ENCODE results near the gene SIGLEC9.

The SIGLEC9 gene

DNA sequence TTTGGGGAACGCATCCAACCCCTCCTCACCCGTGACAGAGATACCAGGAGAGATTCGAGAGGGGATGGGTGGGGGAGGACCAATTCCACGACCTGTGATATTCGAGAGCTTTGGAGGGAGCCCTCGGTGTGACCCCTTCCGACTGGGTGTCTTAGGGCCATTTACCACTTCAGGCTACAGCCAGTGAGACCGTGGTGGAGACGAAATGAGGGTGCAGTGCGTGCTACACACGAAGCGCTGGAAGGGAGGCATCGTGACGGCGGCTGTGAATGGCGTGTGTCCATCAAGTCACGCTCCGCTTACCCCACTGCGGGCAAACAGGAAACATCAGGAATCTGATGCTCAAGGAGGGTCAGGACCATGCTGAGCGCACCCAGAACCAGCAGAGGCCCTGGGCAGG is 26.9 kb upstream of the SIGLEC9 start:
- DNase-seq: no peak

DNA sequence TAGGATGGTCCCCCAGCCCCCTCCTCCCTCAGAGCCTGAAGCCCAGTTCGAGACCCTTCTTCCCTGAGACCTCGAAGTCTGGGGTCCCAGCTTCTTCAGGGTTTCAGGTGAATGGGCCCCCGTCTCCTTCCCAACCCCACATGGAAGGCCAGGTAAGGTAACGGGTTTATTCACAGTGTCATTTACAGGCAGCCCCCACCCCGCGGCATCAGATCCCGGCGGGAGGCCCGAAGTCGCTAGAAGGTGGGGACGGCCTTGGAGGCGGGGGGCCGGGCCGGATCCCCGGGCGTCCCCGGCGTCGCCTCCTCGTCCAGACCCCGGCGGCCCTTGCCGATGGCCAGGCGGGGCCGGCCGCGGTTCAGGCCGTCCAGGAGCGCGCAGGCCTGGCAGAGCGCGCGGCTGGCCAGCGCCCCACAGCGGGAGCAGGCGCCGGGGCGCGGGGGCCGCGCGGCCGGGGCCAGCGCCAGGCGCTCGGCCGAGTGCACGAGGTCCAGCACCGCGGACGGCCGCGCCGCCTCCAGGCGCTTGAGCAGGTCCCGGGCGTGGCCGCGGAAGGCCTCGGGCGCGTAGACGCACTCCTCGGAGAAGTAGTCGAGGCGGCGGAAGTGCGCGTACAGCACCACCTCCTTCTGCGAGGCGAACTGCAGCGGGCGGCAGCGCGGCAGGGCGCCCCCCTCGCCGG is 26.2 kb upstream of the SIGLEC9 start:
- peak; percentile 45 for DNase-seq

DNA sequence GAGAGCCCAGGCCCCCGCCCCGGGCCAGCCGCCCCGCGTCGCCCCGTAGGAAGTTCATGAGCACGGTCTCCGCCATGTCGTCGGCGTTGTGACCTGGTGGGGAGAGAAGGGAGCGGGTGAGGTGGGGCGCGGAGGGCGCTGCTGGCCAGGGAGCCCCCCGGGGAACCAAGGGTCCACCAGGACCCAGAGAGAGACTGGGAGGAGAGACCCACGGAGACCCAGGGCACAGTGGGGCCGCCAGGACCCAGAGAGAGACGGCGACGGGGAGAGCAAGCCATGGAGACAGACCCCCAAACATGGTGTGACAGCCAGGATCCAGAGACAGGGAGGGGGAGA is 25.7 kb upstream of the SIGLEC9 start:
- no peak for DNase-seq

DNA sequence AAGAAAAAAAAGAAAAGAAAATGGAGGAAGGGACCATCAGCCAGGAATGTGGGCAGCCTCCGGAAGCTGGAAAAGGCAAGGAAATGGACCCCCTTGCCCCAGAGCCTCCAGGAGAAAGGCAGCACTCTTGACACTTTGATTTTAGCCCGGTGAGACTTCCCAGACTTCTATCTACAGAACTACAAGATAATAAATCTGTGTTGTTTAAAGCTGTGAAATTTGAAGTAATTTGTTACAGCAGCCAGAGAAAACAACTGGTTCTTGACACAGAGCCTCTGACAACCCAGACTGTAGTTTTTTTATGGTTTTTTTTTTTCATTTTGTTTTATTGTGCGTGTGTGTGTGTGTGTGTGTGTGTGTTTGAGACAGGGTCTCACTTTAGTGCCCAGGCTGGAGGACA is 24.1 kb upstream of the SIGLEC9 start:
- DNase-seq: no peak

DNA sequence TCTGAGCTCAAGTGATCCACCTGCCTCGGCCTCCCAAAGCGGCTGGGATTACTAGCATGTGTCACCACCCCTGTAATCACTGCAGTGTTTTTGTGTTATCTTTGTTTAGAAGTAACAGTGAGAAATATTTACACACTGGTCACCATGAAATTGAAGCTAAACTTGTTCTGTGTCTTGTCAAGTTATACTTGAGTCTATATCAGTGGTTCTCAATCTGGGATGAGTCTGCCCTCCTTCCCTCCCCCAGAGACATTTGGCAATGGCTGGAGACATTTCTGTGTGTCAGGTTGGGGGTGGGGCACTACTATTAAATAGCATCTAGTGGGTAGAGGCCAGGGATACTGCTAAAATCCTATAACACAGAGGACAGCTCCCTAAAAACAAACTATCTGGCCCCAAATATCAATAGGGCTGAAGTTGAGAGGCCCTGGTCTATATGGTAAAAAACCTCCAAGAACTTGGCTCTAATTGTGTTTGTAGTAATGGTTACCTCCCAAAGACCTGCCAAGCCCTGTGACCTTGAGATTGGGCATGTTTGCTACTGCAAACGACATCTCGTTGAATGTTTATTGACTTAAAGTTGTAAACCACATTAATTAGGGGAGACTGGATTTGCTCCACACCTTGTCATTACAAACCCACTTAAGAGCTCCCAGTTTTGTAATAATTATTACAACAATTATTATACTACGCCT is 23.4 kb upstream of the SIGLEC9 start:
- no peak for DNase-seq

DNA sequence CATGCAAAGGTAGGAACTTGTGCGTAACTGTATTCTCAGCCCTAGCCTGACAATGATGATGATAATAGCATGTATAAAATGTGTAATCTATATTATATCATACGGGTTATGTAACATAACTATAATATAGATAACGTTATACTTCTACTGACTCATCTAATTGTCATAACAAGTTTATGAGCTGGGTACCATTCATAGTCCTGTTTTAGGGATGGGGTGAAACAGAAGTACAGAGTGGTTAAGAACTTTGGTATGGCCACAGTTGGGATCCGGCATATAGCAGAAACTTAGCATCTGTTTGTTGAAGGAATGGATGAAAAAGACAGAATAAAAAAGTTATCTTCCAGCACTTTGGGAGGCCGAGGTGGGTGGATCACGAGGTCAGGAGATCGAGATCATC is 21.7 kb upstream of the SIGLEC9 start:
- no peak for DNase-seq

DNA sequence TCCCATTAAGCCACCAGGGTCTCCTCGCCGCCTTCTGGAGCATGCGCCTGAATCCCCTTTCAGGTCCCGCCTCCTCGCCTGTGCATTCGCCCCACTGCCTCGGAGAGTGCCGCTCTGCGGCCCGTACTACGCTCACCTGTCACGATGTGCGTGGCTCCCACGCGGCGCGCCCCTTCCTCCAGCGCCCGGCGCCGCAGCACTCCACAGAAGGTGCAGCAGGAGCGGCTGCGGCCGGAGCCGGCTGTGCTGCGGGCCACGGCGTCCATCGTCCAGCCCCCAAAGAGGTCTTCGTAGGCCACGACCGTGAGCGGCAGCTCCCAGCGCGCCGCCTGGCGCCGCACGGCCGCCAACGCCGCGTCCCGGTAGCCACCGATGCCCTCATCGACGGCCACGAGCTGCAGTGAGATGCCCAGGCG is 20.8 kb upstream of the SIGLEC9 start:
- DNase-seq: no peak

DNA sequence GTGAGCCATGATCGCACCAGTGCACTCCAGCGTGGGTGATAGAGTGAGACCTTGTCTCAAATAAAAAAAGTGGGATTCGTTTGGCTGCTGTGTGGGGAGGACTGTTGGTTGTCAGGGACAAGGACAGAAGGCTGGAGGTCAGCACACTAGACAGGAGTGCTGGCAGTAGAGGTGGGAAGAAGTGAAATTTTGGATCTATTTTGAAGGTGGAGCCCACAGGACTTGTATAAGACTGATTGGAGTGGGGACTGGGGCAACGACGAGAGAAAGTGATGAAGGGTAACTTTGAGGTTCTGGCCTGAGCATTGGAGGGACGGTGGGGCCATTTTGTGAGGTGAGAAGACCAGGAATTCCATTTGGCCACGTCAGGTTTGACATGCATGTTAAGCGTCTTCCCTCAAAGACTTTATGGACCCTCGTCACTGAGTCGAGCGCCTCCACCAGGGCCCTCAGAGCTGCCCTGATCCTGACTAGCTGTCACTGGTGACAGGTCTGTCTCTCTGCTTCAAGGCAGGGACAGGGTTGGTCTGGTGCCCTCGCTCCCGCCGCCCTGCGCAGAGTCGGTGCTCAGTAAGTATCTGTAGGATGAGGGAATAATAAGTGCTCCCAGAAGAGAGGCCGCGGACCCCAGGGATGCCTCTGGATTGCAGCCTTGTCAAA is 17.2 kb upstream of the SIGLEC9 start:
- peak; percentile 46 for DNase-seq

DNA sequence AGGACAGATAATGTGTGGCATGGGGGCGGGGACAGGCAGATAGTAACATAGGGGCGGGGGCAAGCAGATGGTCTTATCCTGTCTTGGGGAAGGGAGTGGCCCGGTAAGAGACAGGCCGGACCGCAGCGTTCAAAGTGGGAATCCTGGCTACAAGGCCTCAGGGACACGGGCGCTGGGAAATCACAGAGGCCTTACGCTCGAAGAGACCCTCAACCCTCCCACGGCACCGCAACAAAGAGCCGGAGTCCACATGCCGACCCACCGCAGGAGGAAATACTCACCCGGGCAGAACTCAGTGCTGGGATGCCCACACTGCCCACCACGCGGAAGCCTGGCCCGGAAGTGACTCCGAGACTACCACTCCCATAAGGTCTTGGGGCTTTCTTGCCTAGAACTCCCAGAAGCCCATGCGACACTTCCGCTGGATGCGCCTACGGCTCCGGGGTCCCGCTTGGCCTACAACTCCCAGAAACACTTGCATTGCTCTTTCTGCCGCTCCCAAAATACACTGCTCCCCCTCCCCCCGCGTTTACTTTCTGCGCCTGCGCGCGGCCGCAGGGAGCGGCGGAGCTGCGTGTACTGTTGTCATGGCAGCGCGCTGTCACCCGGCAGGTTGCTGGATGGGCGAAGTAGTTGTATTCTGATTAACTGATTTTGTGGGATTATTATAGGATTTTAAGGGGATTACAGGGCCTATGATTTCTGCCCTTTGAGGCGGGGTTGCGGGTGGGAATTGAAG is 16.5 kb upstream of the SIGLEC9 start, which contains the start of gene CTU1:
TSS of gene CTU1 (minus strand) at position 344 of the 739 bp plus-strand sequence. CDS start 3,840 bp downstream, outside the sequence.
- peak; percentile 98 for DNase-seq

DNA sequence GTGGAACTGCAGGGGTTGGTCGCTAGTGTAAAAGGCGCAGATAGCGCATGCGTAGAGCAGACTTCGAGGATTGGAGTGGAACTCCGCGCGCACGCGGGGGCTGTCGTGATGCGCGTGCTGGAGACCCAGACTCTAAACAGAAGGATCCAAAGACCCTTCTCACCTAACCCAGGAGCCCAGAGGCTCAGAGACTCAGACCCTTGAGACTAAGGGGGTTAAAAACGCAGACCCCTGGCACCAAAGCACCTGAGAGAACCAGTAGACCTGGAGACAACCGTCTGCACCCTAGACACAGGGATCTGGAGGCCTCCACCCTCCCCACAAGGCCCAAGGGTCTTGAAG is 15.9 kb upstream of the SIGLEC9 start:
- DNase-seq: no peak

DNA sequence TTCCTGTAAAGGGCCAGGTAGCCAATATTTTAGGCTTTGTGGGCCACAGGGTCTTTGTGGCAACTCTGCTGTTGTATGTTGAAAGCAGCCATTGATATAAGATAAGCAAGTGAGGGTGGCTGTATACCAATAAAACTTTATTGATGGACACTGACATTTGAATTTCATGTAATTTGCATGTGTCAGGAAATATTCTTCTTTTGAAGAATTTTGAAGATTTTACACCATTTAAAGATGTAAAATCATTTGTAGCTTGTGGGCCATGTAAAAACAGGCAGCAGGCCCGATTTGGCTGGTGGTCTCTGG is 14.1 kb upstream of the SIGLEC9 start:
- DNase-seq: no peak

DNA sequence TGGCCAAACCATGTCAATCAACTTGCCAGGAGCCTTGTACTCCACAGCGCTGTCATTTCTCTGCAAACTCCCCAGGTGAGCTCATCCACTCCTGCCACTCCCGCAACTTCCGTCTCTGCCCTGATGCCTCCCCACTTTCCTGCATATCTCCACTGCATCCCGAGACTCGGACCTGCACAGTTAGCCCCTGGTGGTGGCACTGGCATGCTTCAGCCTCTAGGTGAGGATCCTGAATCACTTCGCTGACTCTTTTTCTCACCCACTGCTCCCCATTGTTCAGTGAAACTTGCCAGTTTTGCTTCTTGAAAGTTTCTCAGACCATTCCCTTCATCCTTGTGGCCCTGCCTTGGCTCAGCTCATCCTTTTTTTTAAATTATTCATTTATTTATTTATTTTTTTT is 13.1 kb upstream of the SIGLEC9 start:
- no peak for DNase-seq

DNA sequence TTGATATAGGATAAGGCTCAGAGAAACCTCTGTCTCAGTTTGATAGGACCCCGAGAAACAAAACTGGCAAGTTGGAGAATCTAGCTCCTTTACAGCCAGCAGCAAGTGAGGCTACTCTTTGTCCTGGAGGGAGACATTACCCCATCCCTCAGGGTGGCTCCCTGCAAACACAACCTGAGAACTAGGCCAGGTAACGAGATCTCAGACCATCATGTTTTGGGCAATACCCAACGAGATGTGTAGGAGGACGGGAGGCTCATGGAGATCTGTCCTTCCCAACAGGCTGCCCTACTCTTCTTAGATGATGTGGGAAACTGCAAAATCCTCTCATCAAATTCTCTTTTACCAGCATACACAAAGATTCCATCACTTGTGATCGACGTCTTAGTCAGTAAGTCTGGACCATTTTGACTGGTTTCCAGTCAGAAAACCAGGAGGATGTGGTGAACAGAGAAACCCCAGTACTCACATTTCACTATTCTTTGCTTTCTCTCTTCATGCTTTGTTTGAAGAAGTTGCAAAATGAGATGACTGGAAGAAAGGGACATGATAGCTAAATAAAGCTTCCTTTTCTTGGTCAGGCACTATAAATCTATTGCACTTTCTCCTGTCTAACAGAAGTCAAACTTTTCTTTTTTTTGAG is 10.5 kb upstream of the SIGLEC9 start:
- DNase-seq: no peak

DNA sequence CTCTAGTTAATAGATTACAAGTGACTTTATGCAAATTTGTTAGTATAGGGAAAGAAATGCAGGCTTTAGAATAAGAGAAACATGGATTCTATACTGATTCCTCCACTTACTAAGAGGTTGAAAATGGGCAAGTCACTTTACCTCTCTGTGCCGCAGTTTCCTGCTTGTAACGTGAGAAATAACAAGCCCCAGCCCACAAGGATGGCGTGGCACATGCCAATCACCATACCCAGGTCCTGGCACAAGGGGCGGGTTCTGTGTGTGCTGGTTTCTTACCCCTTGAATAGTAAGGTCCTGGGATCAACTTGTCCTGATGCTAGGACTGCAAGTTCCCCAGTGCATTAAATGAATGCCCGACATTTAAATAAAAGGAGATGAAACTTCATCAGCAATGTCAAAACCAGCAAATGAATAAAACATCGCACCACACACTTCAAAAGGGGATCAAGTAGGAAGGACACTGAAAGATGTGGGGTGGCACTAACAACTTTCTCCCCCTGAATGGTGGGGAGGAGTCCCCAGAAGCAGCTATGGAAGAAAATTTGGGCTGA is 7.9 kb upstream of the SIGLEC9 start:
- DNase-seq: peak; percentile 27

DNA sequence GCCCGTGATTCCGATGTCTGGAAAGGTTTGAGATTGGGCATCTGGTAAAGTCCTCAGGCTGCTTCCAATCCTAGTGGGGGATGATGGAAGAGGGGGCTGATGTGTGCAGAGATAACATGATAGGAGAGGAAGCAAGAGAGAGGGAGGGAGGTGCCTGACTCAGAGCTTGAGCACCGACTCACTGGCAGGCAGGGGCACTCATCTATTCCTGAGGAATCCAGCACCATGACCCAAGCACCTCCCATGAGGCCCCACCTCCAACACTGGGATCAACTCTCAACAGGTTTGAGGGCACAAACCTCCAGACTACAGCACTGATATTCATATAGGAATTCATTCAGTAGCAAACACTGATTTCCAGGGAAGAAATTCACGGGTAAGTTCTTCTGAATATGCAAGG is 5.6 kb upstream of the SIGLEC9 start:
- DNase-seq: no peak

DNA sequence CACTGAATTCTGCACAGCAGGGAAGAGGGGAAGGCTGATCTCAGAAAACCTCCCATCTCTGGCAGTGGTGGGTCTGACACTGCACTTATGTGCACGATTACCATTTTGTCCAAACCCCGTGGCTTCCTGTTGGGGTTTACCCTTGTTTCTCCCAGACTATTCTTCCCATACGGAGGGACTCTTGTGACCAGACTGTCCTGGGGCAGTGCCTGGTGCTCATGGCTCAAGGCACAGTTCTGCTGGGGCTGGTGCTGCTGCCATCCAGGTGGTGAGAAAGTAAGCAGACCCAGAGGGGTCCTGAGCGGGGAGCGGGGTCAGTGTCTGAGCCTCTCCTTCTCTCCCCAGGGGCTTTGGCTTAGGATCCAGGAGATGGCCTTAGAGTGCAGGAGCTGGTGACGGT is 5.1 kb upstream of the SIGLEC9 start:
- no peak for DNase-seq

DNA sequence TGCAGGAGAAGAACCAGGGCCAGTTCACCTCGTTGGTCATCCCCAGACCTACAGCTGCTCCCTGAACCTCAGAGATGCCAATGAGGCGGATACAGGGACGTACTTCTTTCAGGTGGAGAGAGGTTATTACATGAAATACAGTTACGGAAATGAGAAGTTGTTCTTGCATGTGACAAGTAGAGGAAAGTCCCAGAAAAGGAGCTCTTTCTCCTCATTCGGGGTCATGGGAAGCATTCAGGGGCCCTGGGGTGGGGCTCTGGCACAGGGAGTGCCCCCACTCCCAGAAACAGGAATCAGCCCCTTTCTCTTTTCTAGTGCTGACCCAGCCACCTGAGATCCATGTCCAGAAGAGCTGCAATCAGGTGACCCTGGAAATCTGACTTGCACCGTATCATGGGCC is 4.5 kb upstream of the SIGLEC9 start:
- DNase-seq: no peak

DNA sequence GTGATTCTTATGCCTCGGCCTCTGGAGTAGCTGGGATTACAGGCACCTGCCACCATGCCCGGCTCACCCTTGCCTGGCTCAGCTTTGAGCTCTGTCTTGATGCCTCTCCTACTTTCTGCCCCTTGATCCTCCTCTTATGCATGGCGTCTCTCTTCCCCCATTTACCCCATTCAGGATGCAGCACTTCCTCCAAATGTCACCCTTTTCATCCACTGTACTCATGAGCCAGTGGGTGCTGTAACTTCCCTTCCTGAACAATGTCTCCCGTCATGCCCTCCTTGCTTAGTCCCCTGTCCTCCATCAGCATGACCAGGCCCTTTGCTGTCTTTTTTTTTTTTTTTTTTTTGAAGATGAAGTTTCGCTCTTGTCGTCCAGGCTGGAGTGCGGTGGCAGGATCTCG is 3.4 kb upstream of the SIGLEC9 start:
- no peak for DNase-seq

DNA sequence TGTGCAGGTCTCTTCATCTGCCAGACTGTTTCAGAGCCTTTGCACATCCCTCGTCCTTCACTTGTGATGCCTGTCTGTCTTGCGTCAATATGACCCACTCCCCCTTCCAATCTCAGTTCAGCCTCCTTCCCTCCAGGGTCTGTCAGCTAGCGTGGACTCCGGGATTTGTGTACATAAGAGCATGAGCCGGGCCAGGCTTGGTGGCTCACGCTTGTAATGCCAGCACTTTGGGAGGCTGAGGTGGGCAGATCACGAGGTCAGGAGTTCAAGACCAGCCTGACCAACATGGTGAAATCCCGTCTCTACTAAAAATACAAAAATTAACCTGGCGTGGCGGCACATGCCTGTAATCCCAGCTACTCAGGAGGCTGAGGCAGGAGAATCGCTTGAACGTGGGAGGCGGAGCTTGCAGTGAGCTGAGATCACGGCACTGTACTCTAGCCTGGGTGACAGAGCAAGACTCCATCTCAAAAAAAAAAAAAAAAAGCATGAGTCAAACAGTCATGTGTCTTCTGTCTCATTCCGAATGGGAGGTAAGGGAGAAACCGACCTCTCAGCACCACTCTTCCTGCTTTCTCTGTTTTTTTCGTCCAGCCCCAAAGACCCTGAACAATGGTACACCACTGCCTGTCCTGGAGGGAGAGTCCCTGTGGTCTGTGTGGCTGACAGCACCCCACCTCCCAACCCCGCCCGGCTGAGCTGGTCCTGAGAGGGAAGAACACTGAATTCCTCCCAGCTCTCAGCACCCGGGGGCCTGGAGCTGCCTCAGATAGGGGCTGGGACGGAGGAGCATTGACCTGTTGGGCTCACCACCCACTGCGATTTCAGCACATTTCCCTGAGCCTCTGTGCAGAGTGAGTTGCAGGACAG is 2.4 kb upstream of the SIGLEC9 start:
- DNase-seq: no peak

DNA sequence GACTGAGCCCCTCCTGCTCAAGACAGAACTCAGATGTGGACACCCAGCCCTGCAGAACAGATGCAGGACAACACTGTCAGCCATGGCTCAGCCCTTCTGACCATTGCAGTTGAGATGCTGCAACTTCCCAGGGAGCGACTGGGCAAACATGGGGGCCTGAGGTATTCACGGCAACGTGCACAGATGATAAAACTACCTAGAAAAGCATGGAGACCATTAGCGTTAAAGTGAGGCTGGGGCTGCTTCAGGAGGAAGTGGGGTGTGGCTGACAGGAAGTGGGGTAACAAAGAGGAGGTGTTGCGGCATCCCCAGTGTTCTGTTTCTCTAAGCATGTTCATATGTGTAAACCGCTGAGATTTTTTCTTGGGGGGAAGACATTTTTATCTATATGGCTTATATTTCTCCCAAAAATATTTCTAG is 1.3 kb upstream of the SIGLEC9 start:
- peak; percentile 38 for DNase-seq

DNA sequence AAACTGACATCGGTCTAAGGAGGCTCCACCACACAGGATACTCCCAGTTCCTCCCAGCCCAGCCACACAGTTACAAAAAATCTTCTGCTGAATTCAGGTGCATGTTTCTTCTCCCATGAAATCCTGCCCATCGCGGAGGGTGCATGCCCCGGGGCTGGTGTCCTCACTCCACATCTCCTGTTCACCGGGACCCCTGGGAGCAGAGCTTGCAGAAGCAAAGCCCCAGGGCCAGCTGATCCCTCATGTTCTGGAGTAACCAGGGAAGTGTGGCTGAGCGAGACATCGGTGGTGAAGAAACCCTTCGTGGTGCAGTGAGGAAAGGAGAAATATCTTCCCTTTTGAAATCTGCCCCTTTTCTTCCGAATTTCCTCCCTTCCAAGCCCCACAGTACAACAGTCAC is 904 bp upstream of the SIGLEC9 start:
- DNase-seq: no peak

DNA sequence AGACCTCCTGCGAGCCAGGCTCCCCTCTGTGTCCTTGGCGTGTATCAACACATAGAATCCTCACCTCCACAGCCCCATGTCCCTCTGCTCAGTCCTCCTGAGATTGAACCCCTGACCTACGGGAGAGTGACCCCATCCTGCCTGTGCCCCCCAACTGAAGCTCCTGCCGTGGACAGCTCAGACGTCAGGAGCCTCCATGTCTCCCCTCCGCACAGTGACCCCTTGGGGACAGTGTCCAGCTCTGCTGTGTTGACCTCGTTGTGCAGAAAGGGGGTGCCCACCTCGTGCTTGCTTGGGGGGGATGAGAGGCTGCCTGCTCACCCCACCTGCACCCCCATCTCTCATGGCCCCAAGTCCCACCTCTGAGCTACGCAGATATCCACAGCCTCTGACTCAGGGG is 490 bp upstream of the SIGLEC9 start:
- DNase-seq: no peak

All from activated naive CD4-positive, alpha-beta T cell treated with anti-CD3 and anti-CD28 coated beads, Interleukin-2, amount 50 U/mL, for 16 hours (primary cell).